Spleen (tissue), 11 donors: ENCODE data around the gene C6orf52. TPM values are rescaled to one million over a fixed set of nuclear protein-coding genes. Genes with fewer than 3 reads are reported as not detected.
"Not testable (repeated sequence)": the region's sequence is repeated elsewhere in the genome, so short reads cannot be mapped to it uniquely, and the experiment has no call there.

ENCODE experiments used
- DNase-seq: peaks from one replicate; pipeline ENCODE4 v3.0.0-alpha.2; 2020
- H3K27ac ChIP-seq, 8 donors: fragments of 200-600 bp; sonication (generic) in 7 of 8; 1 replicate in 4 of 8; 2 replicates in 4 of 8; pipeline versions ENCODE4 v1.5.0 to v1.8.0; 2016 to 2021; ENCODE audit warnings: inconsistent platforms in 4 of 8, mild to moderate bottlenecking in 4 of 8, moderate library complexity in 1 of 8
- H3K27me3 ChIP-seq, 7 donors: fragments of 200-600 bp; sonication (generic) in 6 of 7; replicated peaks in 1 of 7; 1 replicate in 4 of 7; 2 replicates in 3 of 7; pipeline versions ENCODE4 v1.5.0 to v1.8.0; 2016 to 2021; ENCODE audit warnings: inconsistent platforms in 3 of 7, mild to moderate bottlenecking in 1 of 7
- H3K36me3 ChIP-seq, 6 donors: fragments of 200-600 bp; sonication (generic) in 5 of 6; 1 replicate in 4 of 6; 2 replicates in 2 of 6; pipeline versions ENCODE4 v1.5.0 to v1.8.0; 2016 to 2021; ENCODE audit warnings: inconsistent platforms in 2 of 6
- H3K4me1 ChIP-seq, 6 donors: fragments of 200-600 bp; sonication (generic) in 5 of 6; 1 replicate in 3 of 6; 2 replicates in 3 of 6; pipeline versions ENCODE4 v1.5.0 to v1.8.0; 2016 to 2021; ENCODE audit warnings: inconsistent platforms in 3 of 6
- H3K4me3 ChIP-seq, 8 donors: fragments of 200-600 bp; sonication (generic) in 7 of 8; 1 replicate in 4 of 8; 2 replicates in 4 of 8; pipeline versions ENCODE4 v1.5.0 to v1.8.0; 2016 to 2021; ENCODE audit warnings: inconsistent platforms in 4 of 8, mild to moderate bottlenecking in 4 of 8, moderate library complexity in 2 of 8
- H3K9me3 ChIP-seq, 8 donors: fragments of 200-600 bp; sonication (generic) in 7 of 8; 1 replicate in 4 of 8; 2 replicates in 4 of 8; pipeline versions ENCODE4 v1.5.0 to v1.8.0; 2016 to 2021; ENCODE audit warnings: inconsistent platforms in 4 of 8
- POLR2A ChIP-seq, 3 donors: fragments of 450-650 bp; IDR thresholded peaks; one replicate each; pipeline ENCODE4 v1.5.1; 2017; ENCODE audit warnings: antibody characterized with exemption in 3 of 3, mild to moderate bottlenecking in 1 of 3
- POLR2AphosphoS5 ChIP-seq, 3 donors: sonication (generic); formaldehyde crosslinking; IDR thresholded peaks; one replicate each; pipeline ENCODE4 v1.5.1; 2017; ENCODE audit warnings: antibody characterized with exemption in 3 of 3
- WGBS, 5 donors: extraction: QIAGEN DNeasy Blood & Tissue Kit in 3 of 5; methylation state at CpG; one replicate each; pipeline versions ENCODE4 v1.1.5 to v1.1.7; 2013 to 2018; 5-methylcytosine and 5-hydroxymethylcytosine counted together
- intact Hi-C: fragments of 100-400 bp; cut with DNase I; formaldehyde crosslinking; loops from one replicate; pipeline ENCODE4 v1.15.0; 2023; ENCODE audit warnings: low total_unique reads
- polyA plus RNA-seq, 3 donors: library from polyadenylated mRNA; stranded (reverse); fragments of 200-250 nt; gene quantifications; one replicate each; pipeline ENCODE4 v1.2.1, GENCODE V29; 2013
- total RNA-seq, 7 donors: library from RNA; depleted of rRNA in 3 of 7; stranded (reverse); fragments of >200 nt in 3 of 7; fragmentation: NEBNext Ultra II Directional in 4 of 7; extraction: Animal tissue kit (Norgen Biotek cat#: 25700) in 4 of 7; gene quantifications; one replicate each; pipeline versions ENCODE4 v1.1.0 to v1.2.1, GENCODE V29; 2016 to 2021
- TF ChIP-seq, protein P1 (sequence below), 11 experiments: fragments of 200-600 bp in 7 of 11; fragments of 450-650 bp in 4 of 11; sonication (generic) in 4 of 11; IDR thresholded peaks in 8 of 11; conservative IDR thresholded peaks in 3 of 11; 1 replicate in 7 of 11; 2 replicates in 4 of 11; pipeline versions ENCODE4 v1.4.0 to v1.8.0; 2016 to 2021; ENCODE audit warnings: antibody characterized with exemption in 11 of 11, inconsistent platforms in 4 of 11, mild to moderate bottlenecking in 1 of 11
- donor health status: healthy with polysubstance abuse.
- donor health status: DM: no; HTN: no; CAD: no; lungs with moderate emphysema.
- donor health status: DM: no; HTN: no; CAD: no.
- donor health status: Bipolar disorder and iron deficiency.
- donor health status: healthy.
- donor health status: DM: no; HTN: no; CAD: no.
- donor health status: DM: yes; HTN: yes; CAD: no.

The C6orf52 gene
- total and polyA plus RNA-seq, 10 donors: 0.42 to 1.5 (median 0.80) TPM; not detected in 4

DNA sequence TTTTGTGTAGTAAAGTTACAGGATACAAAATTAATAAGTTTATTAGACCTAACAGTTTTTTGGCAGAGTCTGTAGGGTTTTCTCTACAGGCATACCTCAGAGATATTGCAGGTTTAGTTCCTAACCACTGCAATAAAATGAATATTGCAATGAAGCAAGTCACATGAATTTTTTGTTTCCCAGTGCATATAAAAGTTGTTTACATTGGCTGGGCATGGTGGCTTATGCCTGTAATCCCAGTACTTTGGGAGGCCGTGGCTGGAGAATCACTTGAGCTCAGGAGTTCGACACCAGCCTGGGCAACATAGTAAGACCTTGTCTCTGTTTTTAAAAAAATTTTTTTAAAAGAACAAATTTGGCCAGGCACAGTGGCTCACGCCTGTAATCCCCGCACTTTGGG, 16.0 kb downstream of the C6orf52 start:
- Histone ChIP-seq H3K36me3 (no peaks in the 10 kb centered on the region), H3K27me3 (no peaks in the 10 kb centered on the region), H3K4me1 (no peaks in the 10 kb centered on the region), H3K27ac (no peak overlapping the region), H3K4me3 (no peak overlapping the region), H3K9me3 (no peaks in the 10 kb centered on the region)
- 89 to 98% (median 92%) methylated on average over 4 of the region's 4 CpGs for WGBS, 5 donors
- intact Hi-C loops: no loop called here
- TF ChIP-seq, protein P1, sequence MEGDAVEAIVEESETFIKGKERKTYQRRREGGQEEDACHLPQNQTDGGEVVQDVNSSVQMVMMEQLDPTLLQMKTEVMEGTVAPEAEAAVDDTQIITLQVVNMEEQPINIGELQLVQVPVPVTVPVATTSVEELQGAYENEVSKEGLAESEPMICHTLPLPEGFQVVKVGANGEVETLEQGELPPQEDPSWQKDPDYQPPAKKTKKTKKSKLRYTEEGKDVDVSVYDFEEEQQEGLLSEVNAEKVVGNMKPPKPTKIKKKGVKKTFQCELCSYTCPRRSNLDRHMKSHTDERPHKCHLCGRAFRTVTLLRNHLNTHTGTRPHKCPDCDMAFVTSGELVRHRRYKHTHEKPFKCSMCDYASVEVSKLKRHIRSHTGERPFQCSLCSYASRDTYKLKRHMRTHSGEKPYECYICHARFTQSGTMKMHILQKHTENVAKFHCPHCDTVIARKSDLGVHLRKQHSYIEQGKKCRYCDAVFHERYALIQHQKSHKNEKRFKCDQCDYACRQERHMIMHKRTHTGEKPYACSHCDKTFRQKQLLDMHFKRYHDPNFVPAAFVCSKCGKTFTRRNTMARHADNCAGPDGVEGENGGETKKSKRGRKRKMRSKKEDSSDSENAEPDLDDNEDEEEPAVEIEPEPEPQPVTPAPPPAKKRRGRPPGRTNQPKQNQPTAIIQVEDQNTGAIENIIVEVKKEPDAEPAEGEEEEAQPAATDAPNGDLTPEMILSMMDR (IDR thresholded peaks at IDR 0.05 in 8 of 11, conservative IDR thresholded peaks at IDR 0.05 in 3 of 11): no peak
- no peak for TF ChIP-seq POLR2AphosphoS5 (IDR thresholded peaks at IDR 0.05)
- TF ChIP-seq POLR2A (IDR thresholded peaks at IDR 0.05): no peak
- DNase-seq: no peak

DNA sequence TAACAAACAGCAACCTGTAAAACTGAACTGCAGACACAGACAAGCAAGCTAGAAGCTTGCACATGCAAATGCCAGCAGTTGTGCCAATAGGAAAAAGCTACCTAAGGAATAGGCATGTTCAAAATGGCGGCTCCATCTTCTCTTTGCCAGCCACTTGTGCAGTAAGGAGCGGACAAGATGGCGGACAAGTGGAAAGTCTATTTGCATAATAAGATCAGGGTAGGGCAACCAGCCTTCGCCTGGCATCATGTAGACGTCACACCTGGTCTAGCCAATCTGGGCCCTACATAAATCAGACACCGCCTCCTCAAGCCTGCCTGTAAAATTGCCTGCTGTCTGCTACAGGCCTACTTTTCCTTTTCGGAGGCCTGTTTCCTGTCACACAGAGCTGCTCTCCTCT, 18.0 kb downstream of the C6orf52 start:
- WGBS, 5 donors: 94 to 98% (median 96%) methylated on average over 7 of the region's 7 CpGs

DNA sequence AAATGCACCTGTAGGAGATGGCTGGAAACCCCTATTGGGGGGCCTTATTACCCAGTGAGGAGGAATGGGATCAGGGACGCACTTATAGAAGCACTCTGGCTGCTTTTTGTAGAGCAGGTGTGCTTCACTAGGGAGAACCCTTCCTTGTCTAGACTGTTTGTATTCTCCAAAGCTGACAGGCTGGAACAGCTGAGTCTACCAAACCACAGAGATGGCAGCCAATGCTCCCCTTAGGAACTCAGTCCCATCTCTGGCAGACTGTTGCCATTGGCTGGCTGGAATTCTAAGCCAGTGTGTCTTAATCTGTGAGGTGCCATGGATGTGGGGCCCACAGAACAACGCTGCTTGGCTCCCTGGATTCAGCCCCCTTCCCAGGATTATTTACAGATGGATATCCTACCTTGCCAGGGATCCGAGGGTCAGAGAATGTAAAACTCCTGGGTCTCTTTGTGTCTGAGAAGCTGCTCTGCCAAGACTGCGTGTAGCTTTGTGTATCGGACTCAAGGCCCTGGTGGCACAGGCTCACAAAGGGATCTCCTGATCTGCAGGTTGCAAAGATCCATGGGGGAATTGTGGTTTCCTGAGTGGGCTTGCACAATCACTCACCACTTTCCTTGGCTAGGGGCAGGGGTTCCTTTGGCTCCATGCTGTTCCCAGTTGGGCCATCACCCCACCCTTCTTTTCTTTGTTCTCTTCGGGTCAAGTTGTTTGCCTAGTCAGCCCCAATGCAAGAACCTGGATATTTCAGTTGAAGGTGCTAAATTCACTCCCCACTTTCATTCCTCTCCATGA, 26.1 kb downstream of the C6orf52 start:
- no peak overlapping the region for H3K4me3 ChIP-seq
- TF ChIP-seq, protein P1 (IDR thresholded peaks at IDR 0.05 in 8 of 11, conservative IDR thresholded peaks at IDR 0.05 in 3 of 11): no peak
- no peak for TF ChIP-seq POLR2A (IDR thresholded peaks at IDR 0.05)
- TF ChIP-seq POLR2AphosphoS5 (IDR thresholded peaks at IDR 0.05): no peak
- DNase-seq: no peak
- H3K36me3 ChIP-seq: no peaks in the 10 kb centered on the region
- no peak overlapping the region for H3K27ac ChIP-seq
- peaks cover 0 to 11% (median 0%) of the 10 kb centered on the region in 7 donors for H3K27me3 ChIP-seq
- intact Hi-C loops: no loop called here
- H3K4me1 ChIP-seq: no peaks in the 10 kb centered on the region
- 78 to 86% (median 85%) methylated on average over 6 of the region's 6 CpGs for WGBS, 5 donors
- peaks cover 0 to 11% (median 2%) of the 10 kb centered on the region in 8 donors for H3K9me3 ChIP-seq

More for the DNA sequence above, 18.0 kb downstream of the C6orf52 start:
- Histone ChIP-seq H3K27me3 (no peaks in the 10 kb centered on the region), H3K27ac (no peak overlapping the region), H3K36me3 (no peaks in the 10 kb centered on the region), H3K4me3 (no peak overlapping the region), H3K9me3 (no peaks in the 10 kb centered on the region), H3K4me1 (no peaks in the 10 kb centered on the region)
- TF ChIP-seq POLR2A (IDR thresholded peaks at IDR 0.05) (no peak), POLR2AphosphoS5 (IDR thresholded peaks at IDR 0.05) (no peak)
- TF ChIP-seq, protein P1 (IDR thresholded peaks at IDR 0.05 in 8 of 11, conservative IDR thresholded peaks at IDR 0.05 in 3 of 11): no peak
- no peak for DNase-seq
- intact Hi-C loops: no loop called here

- H3K27ac ChIP-seq, H3K4me1 ChIP-seq, intact Hi-C loops, H3K4me3 ChIP-seq, DNase-seq, H3K36me3 ChIP-seq: not testable (repeated sequence)
- Histone ChIP-seq H3K27me3 (peaks cover 0 to 11% (median 0%) of the 10 kb centered on the region in 7 donors), H3K9me3 (peaks cover 0 to 11% (median 2%) of the 10 kb centered on the region in 8 donors)
- 21 to 42% (median 24%) methylated on average over 1 of the region's 1 CpG for WGBS, 5 donors
Observed at GRCh38 chr6:10665595-10665994, 28.8 kb downstream of the C6orf52 start.
